SKM-1 (cell line): ENCODE results near the gene MED13L.

Experiments used
- DNase-seq: peaks from one replicate; lab custom pipeline; 2025; ENCODE audit not compliant: unreplicated experiment; lab: John Stamatoyannopoulos, UW

MED13L gene

GRCh38 chr12:116066381-116067230 is 210.9 kb downstream of the MED13L start:
- DNase-seq = no peak

- DNase-seq = no peak
Observed at GRCh38 chr12:116065606-116066005, 211.9 kb downstream of the MED13L start.

GRCh38 chr12:116064493-116064892 is 213.0 kb downstream of the MED13L start:
- no peak for DNase-seq

- DNase-seq = no peak
Observed at GRCh38 chr12:116062698-116063097, 214.8 kb downstream of the MED13L start.

GRCh38 chr12:116060764-116061163 is 216.7 kb downstream of the MED13L start:
- DNase-seq = no peak

- no peak for DNase-seq
Observed at GRCh38 chr12:116059904-116060303, 217.6 kb downstream of the MED13L start.

GRCh38 chr12:116058574-116058973 is 218.9 kb downstream of the MED13L start:
- DNase-seq = no peak

- DNase-seq = no peak
Observed at GRCh38 chr12:116057356-116057755, 220.1 kb downstream of the MED13L start.

GRCh38 chr12:116055895-116056607 is 221.4 kb downstream of the MED13L start:
- no peak for DNase-seq

- no peak for DNase-seq
Observed at GRCh38 chr12:116054280-116054679, 223.2 kb downstream of the MED13L start.

GRCh38 chr12:116053479-116054200 is 223.9 kb downstream of the MED13L start:
- DNase-seq = no peak

GRCh38 chr12:116050275-116050674 is 227.2 kb downstream of the MED13L start:
- no peak for DNase-seq

- no peak for DNase-seq
Observed at GRCh38 chr12:116048879-116049278, 228.6 kb downstream of the MED13L start.

GRCh38 chr12:116046039-116046438 is 231.5 kb downstream of the MED13L start:
- DNase-seq = no peak

- no peak for DNase-seq
Observed at GRCh38 chr12:116045150-116045549, 232.3 kb downstream of the MED13L start.

- no peak for DNase-seq
Observed at GRCh38 chr12:116043659-116044535, 233.6 kb downstream of the MED13L start.

GRCh38 chr12:116040402-116040801 is 237.1 kb downstream of the MED13L start:
- no peak for DNase-seq

GRCh38 chr12:116039081-116039480 is 238.4 kb downstream of the MED13L start:
- no peak for DNase-seq

- DNase-seq = no peak
Observed at GRCh38 chr12:116037941-116038837, 239.3 kb downstream of the MED13L start.

- DNase-seq = no peak
Observed at GRCh38 chr12:116033765-116034164, 243.7 kb downstream of the MED13L start.
